Ascending aorta (tissue), 2 donors: ENCODE data around the gene CCDC57. TPM values are rescaled to one million over a fixed set of nuclear protein-coding genes. Genes with fewer than 3 reads are reported as not detected.

ENCODE experiments used
- DNase-seq, 2 donors: peaks; one replicate each; pipeline ENCODE4 v3.0.0-alpha.2; 2019; ENCODE audit warnings: low spot score in 2 of 2
- H3K27ac ChIP-seq, 2 donors: fragments of 200-600 bp; sonication (generic); one replicate each; pipeline ENCODE4 v1.5.1; 2016 to 2017; ENCODE audit warnings: mild to moderate bottlenecking in 1 of 2
- H3K27me3 ChIP-seq: fragments of 200-600 bp; sonication (generic); one replicate; pipeline ENCODE4 v1.5.1; 2017
- H3K36me3 ChIP-seq, 2 donors: fragments of 200-600 bp; sonication (generic); one replicate each; pipeline ENCODE4 v1.5.1; 2016
- H3K4me1 ChIP-seq, 2 donors: fragments of 200-600 bp; sonication (generic); one replicate each; pipeline ENCODE4 v1.5.1; 2016 to 2017; ENCODE audit warnings: mild to moderate bottlenecking in 1 of 2
- H3K4me3 ChIP-seq, 2 donors: fragments of 200-600 bp; sonication (generic); one replicate each; pipeline ENCODE4 v1.5.1; 2016 to 2017; ENCODE audit warnings: mild to moderate bottlenecking in 1 of 2
- H3K9me3 ChIP-seq, 2 donors: fragments of 200-600 bp; sonication (generic); one replicate each; pipeline ENCODE4 v1.5.1; 2016
- intact Hi-C: fragments of 100-400 bp; cut with DNase I; formaldehyde crosslinking; loops from one replicate; pipeline ENCODE4 v1.15.1; 2023
- total RNA-seq: library from RNA; depleted of rRNA; stranded (reverse); fragments of >200 nt; gene quantifications from one replicate; pipeline ENCODE4 v1.1.0, GENCODE V29; 2016
- TF ChIP-seq, protein P1 (sequence below), 3 experiments: fragments of 200-600 bp in 2 of 3; fragments of 450-650 bp in 1 of 3; sonication (generic) in 2 of 3; IDR thresholded peaks; one replicate each; pipeline ENCODE4 v1.5.1; 2016 to 2019; ENCODE audit warnings: antibody characterized with exemption in 3 of 3, mild to moderate bottlenecking in 1 of 3, moderate library complexity in 1 of 3

CCDC57 gene
- total RNA-seq, 1 donor from 2014 or later: 12.8 TPM

DNA sequence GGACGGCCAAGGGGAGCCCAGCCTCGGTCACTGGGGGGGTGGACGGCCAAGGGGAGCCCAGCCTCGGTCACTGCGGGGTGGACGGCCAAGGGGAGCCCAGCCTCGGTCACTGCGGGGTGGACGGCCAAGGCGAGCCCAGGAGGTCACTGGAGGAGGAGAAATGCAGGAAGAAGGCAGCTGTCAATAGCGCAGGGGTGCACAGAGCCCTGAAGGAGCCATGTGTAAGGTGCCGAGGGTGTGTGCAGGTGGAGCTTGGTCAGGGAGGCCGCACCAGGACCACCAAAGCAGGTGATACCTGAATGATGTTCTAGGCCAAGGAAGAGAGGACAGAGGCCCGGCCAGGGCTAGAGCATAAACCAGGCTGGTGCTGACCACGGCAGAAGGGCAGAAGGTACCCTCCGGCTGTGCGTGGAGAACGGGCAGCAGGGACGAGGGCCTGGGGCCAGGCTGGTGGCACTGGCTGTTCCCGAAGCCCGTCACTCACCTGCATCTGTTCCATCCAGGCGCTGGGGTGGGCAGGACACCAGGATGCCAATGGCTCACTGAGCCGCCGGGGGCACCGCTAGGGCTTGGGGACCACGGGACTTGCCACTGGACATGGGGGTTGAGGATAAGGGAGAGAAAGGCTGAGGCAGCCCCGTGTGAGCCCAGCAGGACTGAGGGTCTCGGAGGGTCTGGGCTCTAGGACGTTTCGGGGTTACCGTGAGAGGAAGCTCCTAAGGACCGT is 5.9 kb upstream of the CCDC57 start:
- Histone ChIP-seq H3K36me3 (no peaks in the 10 kb centered on the region), H3K27me3 (no peaks in the 10 kb centered on the region), H3K4me3 (no peak overlapping the region), H3K9me3 (no peaks in the 10 kb centered on the region), H3K27ac (peak overlapping the region; percentile 84 to 93), H3K4me1 (peaks cover 21 to 30% of the 10 kb centered on the region in 2 donors)
- TF ChIP-seq, protein P1, sequence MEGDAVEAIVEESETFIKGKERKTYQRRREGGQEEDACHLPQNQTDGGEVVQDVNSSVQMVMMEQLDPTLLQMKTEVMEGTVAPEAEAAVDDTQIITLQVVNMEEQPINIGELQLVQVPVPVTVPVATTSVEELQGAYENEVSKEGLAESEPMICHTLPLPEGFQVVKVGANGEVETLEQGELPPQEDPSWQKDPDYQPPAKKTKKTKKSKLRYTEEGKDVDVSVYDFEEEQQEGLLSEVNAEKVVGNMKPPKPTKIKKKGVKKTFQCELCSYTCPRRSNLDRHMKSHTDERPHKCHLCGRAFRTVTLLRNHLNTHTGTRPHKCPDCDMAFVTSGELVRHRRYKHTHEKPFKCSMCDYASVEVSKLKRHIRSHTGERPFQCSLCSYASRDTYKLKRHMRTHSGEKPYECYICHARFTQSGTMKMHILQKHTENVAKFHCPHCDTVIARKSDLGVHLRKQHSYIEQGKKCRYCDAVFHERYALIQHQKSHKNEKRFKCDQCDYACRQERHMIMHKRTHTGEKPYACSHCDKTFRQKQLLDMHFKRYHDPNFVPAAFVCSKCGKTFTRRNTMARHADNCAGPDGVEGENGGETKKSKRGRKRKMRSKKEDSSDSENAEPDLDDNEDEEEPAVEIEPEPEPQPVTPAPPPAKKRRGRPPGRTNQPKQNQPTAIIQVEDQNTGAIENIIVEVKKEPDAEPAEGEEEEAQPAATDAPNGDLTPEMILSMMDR (IDR thresholded peaks at IDR 0.05): no peak
- intact Hi-C loops: no loop called here
- DNase-seq: no peak

DNA sequence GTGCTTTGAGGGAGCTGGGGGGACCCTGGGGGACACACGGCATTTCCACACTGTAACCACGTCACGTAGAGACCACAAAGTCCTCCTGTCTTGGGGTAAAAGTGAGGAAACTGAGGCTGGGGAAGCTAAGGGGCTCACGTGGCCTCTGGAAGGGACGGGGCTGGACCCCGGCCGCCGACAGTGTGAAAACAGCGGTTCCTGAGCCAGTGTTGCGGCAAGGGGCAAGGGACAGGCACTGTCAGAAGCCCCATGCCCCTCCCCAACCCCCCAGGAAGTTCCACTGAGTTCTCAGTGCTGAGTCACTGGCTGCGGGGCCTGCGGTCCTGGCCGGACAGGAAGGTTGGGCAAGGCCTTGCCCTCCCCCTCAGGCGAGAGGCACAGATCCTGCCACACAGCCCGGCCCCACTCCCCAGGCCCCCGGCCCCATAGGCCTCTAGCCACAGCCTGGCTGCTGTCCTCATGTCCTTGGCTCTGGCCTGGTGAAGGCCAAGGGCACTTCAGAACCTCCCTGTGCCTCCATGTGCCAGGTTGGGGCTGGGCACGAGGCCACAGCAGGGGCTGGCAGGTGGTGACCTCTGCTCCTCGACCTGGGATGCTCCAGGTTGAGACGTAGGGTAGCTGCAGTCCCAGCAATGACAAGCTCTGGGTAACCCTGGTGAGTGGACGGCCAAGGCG is 5.0 kb upstream of the CCDC57 start:
- Histone ChIP-seq H3K36me3 (no peaks in the 10 kb centered on the region), H3K9me3 (no peaks in the 10 kb centered on the region), H3K27ac (peak overlapping the region; percentile 84 to 93), H3K4me1 (peaks cover 25 to 32% of the 10 kb centered on the region in 2 donors), H3K27me3 (no peaks in the 10 kb centered on the region), H3K4me3 (no peak overlapping the region)
- DNase-seq: peak; percentile 65 to 91
- intact Hi-C loops: no loop called here
- TF ChIP-seq, protein P1 (IDR thresholded peaks at IDR 0.05): no peak

DNA sequence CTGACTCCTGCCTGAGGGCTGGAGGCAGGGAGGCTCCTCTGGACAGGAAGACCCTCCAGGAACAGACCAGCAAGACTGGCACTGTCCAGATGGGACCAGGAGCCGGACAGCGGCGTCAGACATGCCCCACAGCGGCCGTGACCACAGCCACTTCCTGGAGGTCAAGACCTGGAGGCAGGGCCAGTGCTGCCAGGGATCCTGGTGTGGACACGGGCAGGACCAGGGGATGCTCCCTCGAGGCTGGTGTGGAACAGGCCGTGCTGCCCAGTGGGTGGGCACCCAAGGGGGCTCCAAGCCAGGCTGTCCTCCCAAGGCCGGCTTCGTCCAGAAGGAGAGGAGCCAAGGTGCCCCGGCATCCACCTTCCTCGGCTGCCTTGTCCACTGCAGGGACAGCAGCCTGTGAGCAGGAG is 4.5 kb upstream of the CCDC57 start:
- H3K4me3 ChIP-seq: no peak overlapping the region
- no peaks in the 10 kb centered on the region for H3K27me3 ChIP-seq
- no peak for DNase-seq
- no peaks in the 10 kb centered on the region for H3K36me3 ChIP-seq
- H3K9me3 ChIP-seq: no peaks in the 10 kb centered on the region
- peak overlapping the region; percentile 84 to 93 for H3K27ac ChIP-seq
- TF ChIP-seq, protein P1 (IDR thresholded peaks at IDR 0.05): no peak
- H3K4me1 ChIP-seq: peaks cover 25 to 33% of the 10 kb centered on the region in 2 donors
- intact Hi-C loops: no loop called here

DNA sequence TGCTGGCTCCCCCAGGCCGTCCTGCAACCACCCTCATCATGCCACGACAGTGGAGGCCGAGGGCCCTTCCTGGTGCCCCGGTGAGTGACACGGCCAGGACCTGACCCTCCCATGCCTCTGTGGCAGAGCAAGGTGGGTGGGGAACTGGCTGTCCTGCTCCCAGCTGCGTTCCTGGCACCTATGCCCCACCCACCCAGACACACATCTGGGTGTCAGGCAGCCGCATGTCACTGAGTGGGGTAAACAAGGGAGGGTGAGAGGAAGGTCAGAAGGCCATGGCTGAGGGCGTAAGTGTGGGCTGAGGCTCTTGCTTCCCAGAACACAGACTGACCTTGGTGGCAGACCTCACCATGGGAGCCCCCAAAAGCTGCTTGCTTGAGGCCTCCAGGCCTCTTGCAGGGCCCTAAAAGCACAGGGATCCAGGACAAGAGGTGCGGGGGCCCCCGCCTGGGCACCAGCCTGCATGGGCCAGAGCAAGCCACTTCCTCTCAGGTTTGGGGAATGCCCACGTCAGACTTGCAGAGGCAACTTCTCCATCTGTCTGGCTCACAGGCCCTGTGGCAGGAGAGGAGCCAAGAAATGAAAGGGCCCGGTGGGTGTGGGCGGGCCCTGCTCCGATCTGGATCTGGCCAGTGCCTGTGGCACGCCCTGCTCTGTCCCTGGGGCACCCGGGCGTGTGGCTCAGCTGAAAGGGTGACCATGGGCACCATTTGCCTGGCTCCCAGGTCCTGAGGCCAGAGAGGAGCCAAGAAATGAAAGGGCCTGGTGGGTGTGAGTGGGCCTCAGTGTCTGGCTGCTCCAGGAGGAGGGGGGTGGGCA is 3.9 kb upstream of the CCDC57 start:
- H3K4me1 ChIP-seq: peaks cover 25 to 37% of the 10 kb centered on the region in 2 donors
- H3K4me3 ChIP-seq: no peak overlapping the region
- peak; percentile 67 to 91 for DNase-seq
- H3K27me3 ChIP-seq: no peaks in the 10 kb centered on the region
- TF ChIP-seq, protein P1 (IDR thresholded peaks at IDR 0.05): no peak
- intact Hi-C loops: no loop called here
- H3K9me3 ChIP-seq: no peaks in the 10 kb centered on the region
- H3K36me3 ChIP-seq: no peaks in the 10 kb centered on the region
- peak overlapping the region; percentile 84 to 93 for H3K27ac ChIP-seq

DNA sequence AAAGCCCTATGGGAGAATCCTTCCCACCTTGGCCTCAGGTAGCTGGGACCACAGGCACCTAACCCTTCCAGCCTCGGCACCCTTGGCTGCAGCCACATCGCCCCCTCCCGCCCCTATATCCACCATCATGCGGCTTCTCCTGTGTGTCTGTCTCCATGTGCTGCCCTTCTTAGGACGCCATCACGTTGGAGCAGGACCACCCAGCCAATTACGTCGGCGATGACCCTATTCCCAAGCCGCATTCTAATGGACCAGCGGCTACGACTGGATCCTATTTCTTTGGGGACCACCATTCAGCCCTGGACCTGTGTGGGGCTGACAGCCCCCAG is 3.3 kb upstream of the CCDC57 start:
- no peaks in the 10 kb centered on the region for H3K27me3 ChIP-seq
- peaks cover 25 to 37% of the 10 kb centered on the region in 2 donors for H3K4me1 ChIP-seq
- H3K9me3 ChIP-seq: no peaks in the 10 kb centered on the region
- TF ChIP-seq, protein P1 (IDR thresholded peaks at IDR 0.05): no peak
- H3K27ac ChIP-seq: peak overlapping the region; percentile 84 to 93
- no peaks in the 10 kb centered on the region for H3K36me3 ChIP-seq
- H3K4me3 ChIP-seq: no peak overlapping the region
- no peak for DNase-seq
- intact Hi-C loops: no loop called here
